A204.1 (cell line): Measurements from ENCODE around the gene GRAMD1A.
"Not testable (repeated sequence)": the region's sequence is repeated elsewhere in the genome, so short reads cannot be mapped to it uniquely, and the experiment has no call there.

ENCODE experiments used
- FAIRE-seq: peaks from 2 replicates; lab custom pipeline; 2012; peaks lifted over from hg19 to GRCh38; lab: Jason Lieb, UNC

Gene GRAMD1A

GRCh38 chr19:34979819-34980640 is 20.1 kb upstream of the GRAMD1A start:
- FAIRE-seq, result no peak

DNA sequence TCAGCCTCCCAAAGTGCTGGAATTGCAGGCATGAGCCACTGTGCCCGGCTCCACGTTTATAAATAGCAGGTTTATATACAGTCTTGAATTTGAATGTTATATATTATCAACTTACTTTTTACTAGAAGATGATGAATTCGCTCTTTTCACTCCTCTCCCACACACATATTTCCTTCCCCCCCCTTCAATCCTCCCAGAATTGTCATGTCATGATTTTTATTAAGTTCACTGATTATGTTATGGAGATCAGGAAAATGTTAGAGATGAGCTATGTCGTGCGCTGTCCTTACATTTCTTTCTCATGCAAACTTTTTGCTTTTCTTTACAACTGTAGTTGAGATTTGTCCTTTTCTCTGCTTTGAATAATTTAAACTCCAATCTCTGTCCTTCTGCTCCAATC is 17.8 kb upstream of the GRAMD1A start:
- FAIRE-seq, result no peak

- no peak for FAIRE-seq
These were observed 16.3 kb upstream of the GRAMD1A start for GRCh38 chr19:34983786-34984185.

- no peak for FAIRE-seq
These were observed 15.8 kb upstream of the GRAMD1A start for GRCh38 chr19:34984287-34984686.

- FAIRE-seq, result no peak
These were observed 14.7 kb upstream of the GRAMD1A start for GRCh38 chr19:34985249-34986022.

GRCh38 chr19:34988119-34988518 is 12.0 kb upstream of the GRAMD1A start:
- FAIRE-seq, result no peak

DNA sequence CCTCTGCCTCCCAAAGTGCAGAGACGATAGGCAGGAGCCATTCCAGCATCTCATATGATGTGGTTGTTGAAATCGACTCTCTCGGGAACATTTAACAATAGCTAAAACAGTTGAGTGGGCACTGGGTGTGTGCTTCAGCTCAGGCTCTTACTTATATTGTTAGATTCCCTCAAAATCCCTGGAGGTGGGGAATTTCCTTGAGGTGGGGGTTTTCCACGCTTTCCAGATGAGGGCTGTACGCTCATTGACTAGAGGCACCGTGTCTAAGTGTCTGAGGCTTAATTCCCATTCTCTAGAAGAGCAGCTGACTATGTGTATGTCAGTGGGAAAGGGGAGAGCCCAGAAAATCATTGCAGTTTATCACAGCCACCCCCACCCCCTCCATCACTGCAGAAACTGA is 10.8 kb upstream of the GRAMD1A start:
- FAIRE-seq, result no peak

- no peak for FAIRE-seq
These were observed 9.4 kb upstream of the GRAMD1A start for GRCh38 chr19:34990578-34991192.

GRCh38 chr19:34991542-34992333 is 8.4 kb upstream of the GRAMD1A start:
- no peak for FAIRE-seq

DNA sequence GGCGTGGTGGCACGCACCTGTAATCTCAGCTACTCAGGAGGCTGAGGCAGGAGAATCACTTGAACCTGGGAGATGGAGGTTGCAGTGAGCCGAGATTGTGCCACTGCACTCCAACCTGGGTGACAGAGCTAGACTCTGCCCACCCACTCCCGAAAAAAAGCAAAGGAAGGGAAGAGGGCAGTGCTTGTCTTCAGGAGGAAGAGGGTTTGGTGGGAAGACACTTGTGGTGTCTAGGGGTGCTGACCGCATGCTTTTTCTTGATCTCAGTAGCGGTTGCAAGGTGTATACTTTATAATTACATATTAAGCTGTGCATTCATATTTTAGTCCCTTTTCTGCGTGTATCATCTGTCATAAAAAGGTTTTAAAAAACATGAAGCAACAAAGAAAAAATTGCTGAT is 7.5 kb upstream of the GRAMD1A start:
- FAIRE-seq, result not testable (repeated sequence)

DNA sequence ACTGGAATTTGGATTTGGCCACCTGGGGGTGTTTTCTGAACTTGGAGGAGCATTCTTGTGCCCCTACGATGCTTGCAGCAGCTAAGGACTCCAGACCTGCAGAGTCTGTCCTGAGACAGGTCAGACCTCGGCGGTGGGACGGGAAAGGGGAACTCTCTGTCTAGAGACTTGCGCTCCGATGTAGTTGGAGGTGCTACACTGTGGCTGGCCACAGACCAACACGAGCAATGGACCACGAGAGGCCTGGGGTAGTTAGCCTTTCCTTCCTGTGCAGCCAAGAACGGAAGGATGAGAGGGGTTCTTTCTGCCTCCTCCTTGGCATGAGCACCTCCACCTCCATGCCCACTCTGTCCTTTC is 5.9 kb upstream of the GRAMD1A start:
- FAIRE-seq, result no peak

- no peak for FAIRE-seq
These were observed 5.2 kb upstream of the GRAMD1A start for GRCh38 chr19:34994643-34995541.

GRCh38 chr19:34995551-34995950 is 4.6 kb upstream of the GRAMD1A start:
- FAIRE-seq, result no peak

DNA sequence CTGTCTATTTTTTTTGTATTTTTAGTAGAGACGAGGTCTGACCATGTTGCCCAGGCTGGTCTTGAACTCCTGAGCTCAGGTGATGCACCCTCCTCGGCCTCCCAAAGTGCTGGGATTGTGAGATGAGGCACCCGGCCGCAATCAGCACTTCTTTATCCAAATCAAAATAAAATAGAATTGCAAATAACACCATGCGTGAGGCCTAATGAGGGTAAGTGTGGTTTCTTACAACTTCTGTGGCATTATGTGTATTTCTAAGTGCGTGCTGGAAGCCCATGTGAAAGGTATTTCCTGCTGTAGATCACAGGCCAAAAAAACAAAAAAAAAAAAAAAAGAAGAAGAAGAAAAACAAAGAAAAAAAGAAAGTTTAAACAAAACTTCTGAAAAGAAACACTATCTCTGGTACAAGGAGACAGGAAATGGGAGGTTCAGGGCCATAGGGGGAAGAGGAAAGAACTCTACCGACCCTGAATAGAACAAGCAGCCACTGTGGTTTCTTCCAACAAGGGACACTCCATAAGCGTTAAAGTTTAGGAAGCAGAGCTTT is 3.0 kb upstream of the GRAMD1A start:
- FAIRE-seq, result no peak

DNA sequence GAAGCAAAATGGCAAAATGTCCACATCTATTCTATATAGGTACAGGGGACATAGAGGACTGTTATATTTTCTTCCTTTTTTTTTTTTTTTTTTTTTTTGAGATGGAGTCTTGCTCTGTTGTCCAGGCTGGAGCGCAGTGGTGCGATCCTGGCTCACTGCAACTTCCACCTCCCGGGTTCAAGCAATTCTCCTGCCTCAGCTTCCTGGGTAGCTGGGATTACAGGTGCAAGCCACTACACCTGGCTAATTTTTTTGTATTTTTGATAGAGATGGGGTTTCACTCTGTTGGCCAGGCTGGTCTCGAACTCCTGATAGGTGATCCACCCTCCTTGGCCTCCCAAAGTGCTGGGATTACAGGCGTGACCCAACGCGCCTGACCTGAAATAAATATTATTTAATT is 1.9 kb upstream of the GRAMD1A start:
- FAIRE-seq, result not testable (repeated sequence)

GRCh38 chr19:34998777-34999497 is 1.2 kb upstream of the GRAMD1A start:
- FAIRE-seq, result no peak

DNA sequence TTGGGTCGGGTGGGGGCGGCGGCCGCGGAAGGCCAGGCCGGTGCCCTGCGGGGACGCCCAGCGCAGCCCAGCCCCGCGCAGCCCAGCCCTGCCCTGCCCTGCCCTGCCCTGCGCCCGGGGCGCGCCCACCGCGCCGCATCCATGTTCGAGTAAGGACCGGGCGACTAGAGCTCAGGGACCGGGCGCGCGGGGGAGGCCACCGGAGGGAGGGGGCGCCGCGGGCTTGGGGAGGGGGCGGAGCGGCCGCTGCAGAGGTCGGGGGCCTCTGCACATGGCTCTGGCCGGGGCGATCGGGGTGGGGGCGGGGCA is 169 bp downstream of the GRAMD1A start:
- no peak for FAIRE-seq

DNA sequence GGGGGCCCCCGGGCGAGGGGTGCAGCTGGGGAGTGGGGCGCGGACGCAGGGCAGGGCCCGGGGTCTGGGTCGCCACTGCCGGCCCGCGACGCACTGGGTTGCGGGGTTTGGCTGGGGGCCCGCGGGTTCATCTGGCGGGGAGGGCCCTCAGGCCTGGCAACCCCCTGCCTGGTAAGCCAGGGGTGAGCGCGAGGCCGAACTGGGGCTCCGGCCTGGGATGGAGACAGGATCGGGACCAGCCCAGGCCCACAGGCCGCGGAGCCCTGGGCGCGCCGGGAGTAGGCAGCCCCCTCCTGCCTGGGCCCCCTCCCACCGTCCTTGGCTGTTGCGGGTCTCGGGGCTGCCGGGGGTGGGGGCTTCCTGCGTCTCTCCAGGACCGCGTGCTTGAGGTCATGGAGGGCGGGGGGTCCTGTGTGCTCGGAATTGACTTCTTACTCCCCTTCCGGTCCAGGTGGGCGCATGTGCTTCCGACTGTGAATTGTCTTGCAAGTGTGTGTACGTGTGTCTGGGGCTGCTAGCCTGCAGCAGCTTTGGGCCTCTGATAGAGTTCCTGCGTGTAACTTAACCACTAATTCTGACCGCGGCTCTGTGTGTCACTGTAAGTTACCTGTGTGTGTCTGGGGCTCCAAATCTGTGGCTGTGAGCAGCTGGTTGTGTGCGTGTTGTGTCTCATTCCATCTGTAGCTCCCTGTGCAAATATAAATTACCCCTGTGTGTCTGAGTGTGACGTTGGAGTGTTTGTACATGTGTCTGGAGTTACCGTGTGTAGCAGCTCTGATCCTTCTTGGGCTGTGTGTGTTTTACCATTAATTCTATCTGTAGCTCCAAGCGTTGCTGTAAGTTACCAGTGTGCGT is 751 bp downstream of the GRAMD1A start:
- no peak for FAIRE-seq

GRCh38 chr19:35002037-35002535 is 2.0 kb downstream of the GRAMD1A start:
- no peak for FAIRE-seq
